Stimulated activated CD4-positive, alpha-beta T cell treated with anti-CD3 and anti-CD28 coated beads, Interleukin-4, amount 100 ng/mL, for 24 hours (primary cell): ENCODE measurements around the gene POLK.
"Not testable (repeated sequence)": the region's sequence is repeated elsewhere in the genome, so short reads cannot be mapped to it uniquely, and the experiment has no call there.

Experiments
- DNase-seq: peaks from one replicate; pipeline ENCODE4 v3.0.0-alpha.2; 2020

Gene POLK

DNA sequence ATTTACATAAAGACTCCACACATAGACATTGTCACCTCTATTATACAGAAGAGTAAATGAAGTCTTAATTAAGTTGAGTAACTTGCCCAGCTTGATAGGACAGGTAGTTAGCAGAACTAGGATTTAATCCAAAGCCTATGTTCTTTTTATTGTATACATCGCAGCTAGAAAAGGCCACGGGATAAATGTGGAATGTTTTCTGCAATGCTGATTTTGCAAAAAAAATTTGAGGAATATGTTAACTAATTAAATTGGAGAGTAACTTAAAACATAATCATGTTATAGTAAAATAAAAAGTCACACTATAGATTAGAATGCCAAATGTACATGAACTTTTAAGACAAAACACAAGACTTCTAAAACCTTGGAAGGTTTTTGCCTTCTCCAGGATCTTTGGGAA, 41.1 kb downstream of the POLK start:
- no peak for DNase-seq

- no peak for DNase-seq
Observed at GRCh38 chr5:75553358-75553757, 41.7 kb downstream of the POLK start.

DNA sequence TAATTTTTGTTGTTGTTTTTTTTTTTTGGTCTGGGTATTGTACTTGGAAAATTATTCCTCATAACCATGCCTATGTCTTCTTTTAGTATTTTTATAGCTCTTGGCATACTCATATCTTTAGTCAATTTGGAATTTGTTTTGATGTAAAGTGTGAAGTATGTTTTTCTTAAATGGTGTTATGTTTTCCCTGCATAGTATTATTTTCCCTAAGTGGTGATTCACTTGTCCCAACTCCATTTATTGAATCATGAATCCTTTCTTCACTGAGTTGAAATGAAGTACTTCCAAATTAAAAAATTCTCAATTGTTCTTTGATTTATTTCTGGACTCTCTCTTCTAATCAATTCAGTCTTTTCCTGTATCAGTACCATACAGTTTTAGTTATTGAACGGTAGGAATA, 46.5 kb downstream of the POLK start:
- no peak for DNase-seq

DNA sequence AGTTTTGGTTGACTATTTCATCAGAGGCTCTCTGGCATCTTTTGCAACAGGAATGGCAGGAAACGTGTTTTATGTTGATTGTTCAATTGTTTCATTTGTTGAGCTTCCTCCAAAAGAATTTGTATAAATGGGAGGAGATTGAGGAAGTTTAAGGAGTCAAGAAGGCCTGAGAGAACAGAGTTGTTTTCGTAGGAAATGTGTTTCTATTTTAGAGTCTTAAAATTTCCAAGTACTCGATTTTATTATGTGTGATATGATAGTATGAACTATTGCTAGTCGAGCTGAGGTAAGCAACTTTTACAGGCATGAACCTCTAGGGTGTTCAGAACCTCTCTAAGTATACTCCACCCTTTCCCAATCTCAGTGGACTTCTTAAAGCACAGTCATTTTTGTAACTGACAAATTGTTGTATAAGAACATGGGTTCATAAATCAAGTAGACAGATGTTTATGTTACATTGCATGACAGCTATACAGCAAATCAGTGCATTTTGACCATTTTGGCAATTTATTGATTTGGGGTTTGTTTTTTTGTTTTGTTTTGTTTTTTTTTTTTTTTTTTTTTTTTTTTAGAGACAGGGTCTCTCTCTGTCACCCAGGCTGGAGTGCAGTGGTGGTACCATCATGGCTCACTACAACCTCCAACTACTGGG, 47.4 kb downstream of the POLK start:
- DNase-seq = no peak

GRCh38 chr5:75560655-75561054, 49.0 kb downstream of the POLK start:
- not testable (repeated sequence) for DNase-seq

DNA sequence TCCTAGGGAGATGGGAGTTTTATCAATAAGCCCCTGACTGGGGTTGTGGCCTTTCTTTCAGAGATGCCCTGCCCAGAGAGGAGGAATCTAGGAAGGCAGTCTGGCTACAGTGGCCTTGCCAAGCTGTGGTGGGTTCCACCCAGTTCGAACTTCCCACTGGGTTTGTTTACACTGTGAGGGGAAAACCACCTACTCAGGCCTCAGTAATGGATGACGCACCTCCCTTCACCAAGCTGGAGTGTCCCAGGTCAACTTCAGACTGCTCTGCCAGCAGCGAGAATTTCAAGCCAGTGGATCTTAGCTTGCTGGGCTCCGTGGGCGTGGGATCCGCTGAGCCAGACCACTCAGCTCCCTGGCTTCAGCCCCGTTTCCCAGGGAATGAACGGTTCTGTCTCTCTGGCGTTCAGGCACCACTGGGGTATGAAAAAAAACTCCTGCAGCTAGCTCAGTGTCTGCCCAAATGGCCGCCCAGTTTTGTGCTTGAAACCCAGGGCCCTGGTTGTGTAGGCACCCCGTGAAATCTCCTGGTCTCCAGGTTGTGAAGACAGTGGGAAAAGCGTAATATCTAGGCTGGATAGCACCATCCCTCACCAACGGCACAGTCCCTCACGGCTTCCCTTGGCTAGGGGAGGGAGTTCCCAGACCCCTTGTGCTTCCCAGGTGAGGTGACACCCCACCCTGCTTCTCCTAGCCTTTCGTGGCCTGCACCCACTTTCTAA, 54.5 kb downstream of the POLK start:
- DNase-seq = peak; percentile 17

- DNase-seq = peak; percentile 74
Observed at GRCh38 chr5:75566710-75567309, 55.1 kb downstream of the POLK start.

DNA sequence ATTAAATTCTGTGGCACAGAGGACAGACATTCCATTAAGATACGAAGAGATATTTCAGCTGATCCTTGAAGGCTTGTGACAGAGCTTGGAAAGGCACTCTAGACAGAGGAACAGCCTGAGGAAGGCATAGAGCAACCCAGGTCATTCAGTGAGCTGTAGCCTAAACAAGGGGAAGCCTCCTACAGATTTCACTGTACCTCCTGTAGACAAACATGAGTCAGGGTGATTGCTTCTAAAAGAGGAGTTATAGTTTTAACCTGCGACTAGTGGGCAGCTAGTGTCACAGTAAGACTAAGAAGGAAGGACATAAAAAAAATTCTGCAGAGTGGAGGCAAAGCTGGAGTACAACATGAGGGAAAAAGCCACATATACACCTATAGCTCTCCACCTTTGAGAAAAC, 56.0 kb downstream of the POLK start:
- peak; percentile 19 for DNase-seq

GRCh38 chr5:75568202-75568601, 56.5 kb downstream of the POLK start:
- no peak for DNase-seq

GRCh38 chr5:75571547-75571946, 59.9 kb downstream of the POLK start:
- DNase-seq = no peak

GRCh38 chr5:75574791-75575190, 63.1 kb downstream of the POLK start:
- no peak for DNase-seq

GRCh38 chr5:75578280-75578679, 66.6 kb downstream of the POLK start:
- not testable (repeated sequence) for DNase-seq

DNA sequence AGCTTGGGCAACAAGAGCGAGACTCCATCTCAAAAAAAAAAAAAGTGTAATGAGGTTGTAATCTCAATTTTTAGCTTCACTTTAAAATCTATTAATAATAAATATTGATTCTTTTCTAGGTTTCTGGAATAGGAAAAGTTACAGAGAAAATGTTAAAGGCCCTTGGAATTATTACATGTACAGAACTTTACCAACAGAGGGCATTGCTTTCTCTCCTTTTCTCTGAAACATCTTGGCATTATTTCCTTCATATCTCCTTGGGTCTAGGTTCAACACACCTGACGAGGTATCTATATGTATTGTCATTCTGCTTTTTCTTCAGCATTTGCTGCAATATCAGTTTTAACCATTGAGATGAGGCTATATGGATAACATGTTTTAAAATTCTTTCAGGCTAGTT, 73.0 kb downstream of the POLK start:
- no peak for DNase-seq

DNA sequence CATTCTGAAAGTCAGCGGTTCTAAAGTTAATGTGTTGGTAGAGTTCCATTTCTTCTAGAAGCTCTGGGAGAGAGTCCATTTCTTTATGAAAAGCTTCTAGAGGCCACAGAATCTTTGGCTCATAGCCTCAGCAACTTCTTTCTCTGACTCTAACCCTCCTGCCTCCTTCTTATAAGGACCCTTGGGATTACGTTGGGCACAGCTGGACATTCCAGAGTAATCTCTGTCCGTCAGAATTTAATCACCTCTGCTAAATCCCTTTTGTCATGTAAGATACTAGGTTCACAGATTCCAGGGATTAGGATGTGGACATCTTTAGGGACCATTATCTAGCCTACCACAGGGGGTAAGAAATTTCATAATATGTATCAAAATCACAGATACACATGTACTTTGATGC, 77.0 kb downstream of the POLK start:
- DNase-seq = no peak

GRCh38 chr5:75600535-75600934, 88.8 kb downstream of the POLK start:
- DNase-seq = no peak

DNA sequence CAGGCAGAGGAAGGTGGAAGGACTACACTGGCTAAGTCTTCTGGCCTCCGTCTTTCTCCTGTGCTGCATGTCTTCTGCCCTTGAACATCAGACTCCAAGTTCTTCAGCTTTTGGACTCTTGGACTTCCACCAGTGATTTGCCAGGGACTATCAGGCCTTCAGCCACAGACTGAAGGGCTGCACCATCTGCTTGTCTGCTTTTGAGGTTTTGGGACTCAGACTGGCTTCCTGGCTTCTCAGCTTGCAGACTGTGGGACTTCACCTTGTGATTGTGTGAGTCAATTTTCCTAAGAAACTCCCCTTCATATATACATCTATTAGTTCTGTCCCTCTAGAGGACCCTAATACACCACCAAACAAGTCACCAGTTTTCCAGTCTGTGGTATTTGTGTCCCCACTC, 89.9 kb downstream of the POLK start:
- no peak for DNase-seq

GRCh38 chr5:75601996-75602395, 90.3 kb downstream of the POLK start:
- DNase-seq = no peak

GRCh38 chr5:75603371-75603770, 91.7 kb downstream of the POLK start:
- DNase-seq = no peak

DNA sequence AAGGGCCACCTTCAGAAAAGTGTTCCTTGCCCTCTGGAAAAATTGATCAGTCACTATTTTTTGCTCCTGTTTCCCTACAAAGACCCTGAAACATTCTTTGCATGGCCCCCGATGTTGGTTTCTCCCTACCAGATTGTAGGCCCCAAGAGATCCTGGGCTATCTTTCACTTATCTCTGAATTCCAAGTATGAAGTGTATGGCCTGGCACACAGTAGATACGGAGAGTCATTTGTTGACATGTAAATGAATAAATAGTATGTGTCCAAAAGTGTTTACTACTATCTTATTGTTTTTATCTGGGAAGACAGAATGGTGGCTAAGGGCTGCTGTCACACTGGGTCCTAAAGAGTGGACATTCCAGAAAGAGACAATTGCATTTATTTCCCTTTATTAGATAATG, 92.1 kb downstream of the POLK start:
- no peak for DNase-seq

- not testable (repeated sequence) for DNase-seq
Observed at GRCh38 chr5:75607341-75607740, 95.7 kb downstream of the POLK start.

- DNase-seq = no peak
Observed at GRCh38 chr5:75608870-75609269, 97.2 kb downstream of the POLK start.

DNA sequence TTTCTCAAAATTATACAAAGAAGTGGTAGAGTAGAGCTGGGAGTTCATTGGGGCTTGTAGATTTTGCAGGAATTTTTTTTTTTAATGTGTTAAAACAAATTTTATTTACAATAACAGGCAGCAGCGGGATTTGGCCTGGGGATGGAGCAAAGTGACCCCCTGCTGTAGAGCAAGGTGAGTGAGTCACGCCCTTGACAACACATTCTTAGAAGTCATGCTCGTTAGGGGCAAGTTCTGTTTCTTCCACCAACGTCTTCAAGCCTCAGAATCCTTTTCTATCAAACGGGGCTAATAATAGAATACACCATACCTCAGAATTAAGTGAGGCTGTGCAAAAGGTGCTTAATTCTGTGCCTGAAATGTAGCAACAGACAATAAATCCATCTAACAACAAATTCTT, 98.5 kb downstream of the POLK start:
- DNase-seq = no peak

- not testable (repeated sequence) for DNase-seq
Observed at GRCh38 chr5:75610859-75611310, 99.2 kb downstream of the POLK start.
